ENCODE data around the gene CD44. TPM values are rescaled to one million over a fixed set of nuclear protein-coding genes. Genes with fewer than 3 reads are reported as not detected.

The CD44 gene
- total and polyA plus RNA-seq, 4 donors, result 4.1 to 26.9 (median 14.6) TPM

DNA sequence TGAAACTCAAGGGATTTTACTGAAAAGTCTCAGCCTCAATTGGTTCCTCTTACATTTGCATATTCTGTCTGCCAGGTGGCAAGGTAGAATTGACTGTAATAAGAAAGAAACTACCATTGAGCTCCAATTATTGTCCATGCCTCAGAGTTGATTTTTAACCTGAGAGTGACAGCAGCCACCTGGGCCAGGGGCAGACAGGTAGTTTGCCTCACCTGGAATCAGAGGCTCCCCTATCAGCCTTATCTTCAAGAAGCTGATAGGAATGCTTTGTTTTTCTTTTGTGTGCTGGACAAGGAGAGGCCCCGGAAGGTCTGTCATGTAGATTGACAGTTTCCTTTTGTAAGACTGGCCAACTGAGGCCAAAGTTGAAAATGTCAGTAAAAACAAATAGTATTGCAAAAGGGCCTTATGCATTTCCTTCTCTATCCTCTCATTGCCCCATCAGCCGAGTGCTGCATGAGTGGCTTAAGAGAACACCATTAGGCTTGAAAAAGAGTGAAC lies 34.1 kb downstream of the CD44 start:
- Histone ChIP-seq H3K9me3 (ENCODE audit: control insufficient read depth in 4 of 4, low read length in 3 of 4) (no peaks in the 10 kb centered on the region), H3K9ac (ENCODE audit: low read depth in 1 of 2, low read length in 2 of 2) (no peak overlapping the region), H3K4me1 (ENCODE audit: control insufficient read depth in 4 of 4, insufficient read depth in 4 of 4, low read length in 3 of 4) (peaks cover 0 to 13% (median 5%) of the 10 kb centered on the region in 4 donors), H3K27me3 (ENCODE audit: control insufficient read depth in 4 of 4, insufficient read depth in 4 of 4, low read length in 3 of 4) (no peaks in the 10 kb centered on the region), H3K36me3 (ENCODE audit: control insufficient read depth in 4 of 4, insufficient read depth in 3 of 4, low read depth in 1 of 4, low read length in 3 of 4) (peaks cover 0 to 2% (median 0%) of the 10 kb centered on the region in 4 donors), H3K4me3 (ENCODE audit: low read depth in 1 of 3, low read length in 3 of 3) (no peak overlapping the region), H3K27ac (ENCODE audit: low read depth in 1 of 2, low read length in 2 of 2) (peak overlapping the region in 1 of 2 donors; percentile 11)
- no peak for DNase-seq (ENCODE audit: low spot score)
- WGBS, result 3% methylated on average over 2 of the region's 2 CpGs
- TF ChIP-seq, protein P1, sequence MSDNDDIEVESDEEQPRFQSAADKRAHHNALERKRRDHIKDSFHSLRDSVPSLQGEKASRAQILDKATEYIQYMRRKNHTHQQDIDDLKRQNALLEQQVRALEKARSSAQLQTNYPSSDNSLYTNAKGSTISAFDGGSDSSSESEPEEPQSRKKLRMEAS (IDR thresholded peaks at IDR 0.05), result peak; percentile 75
- TF ChIP-seq HNF4A (conservative IDR thresholded peaks at IDR 0.05) (peak; percentile 45 to 61), TAF1 (conservative IDR thresholded peaks at IDR 0.05) (no peak), RXRA (IDR thresholded peaks at IDR 0.05) (peak; percentile 91 to 92), FOXA1 (IDR thresholded peaks at IDR 0.05) (no peak), JUND (IDR thresholded peaks at IDR 0.05) (peak in 1 of 2 donors; percentile 55), EGR1 (IDR thresholded peaks at IDR 0.05; ENCODE audit: low read depth in 2 of 2) (peak in 1 of 2 donors; percentile 49), RAD21 (IDR thresholded peaks at IDR 0.05) (peak; percentile 45 to 46), YY1 (IDR thresholded peaks at IDR 0.05) (peak; percentile 66), GABPA (IDR thresholded peaks at IDR 0.05 in 1 of 2, conservative IDR thresholded peaks at IDR 0.05 in 1 of 2) (peak in 1 of 2 donors; percentile 70), FOXA2 (IDR thresholded peaks at IDR 0.05) (peak; percentile 15), NR2F2 (IDR thresholded peaks at IDR 0.05) (peak; percentile 56), REST (IDR thresholded peaks at IDR 0.05) (peak; percentile 64), SP1 (IDR thresholded peaks at IDR 0.05) (peak; percentile 81), HNF4G (IDR thresholded peaks at IDR 0.05) (no peak), ATF3 (IDR thresholded peaks at IDR 0.05) (no peak)
- TF ChIP-seq, protein P2, sequence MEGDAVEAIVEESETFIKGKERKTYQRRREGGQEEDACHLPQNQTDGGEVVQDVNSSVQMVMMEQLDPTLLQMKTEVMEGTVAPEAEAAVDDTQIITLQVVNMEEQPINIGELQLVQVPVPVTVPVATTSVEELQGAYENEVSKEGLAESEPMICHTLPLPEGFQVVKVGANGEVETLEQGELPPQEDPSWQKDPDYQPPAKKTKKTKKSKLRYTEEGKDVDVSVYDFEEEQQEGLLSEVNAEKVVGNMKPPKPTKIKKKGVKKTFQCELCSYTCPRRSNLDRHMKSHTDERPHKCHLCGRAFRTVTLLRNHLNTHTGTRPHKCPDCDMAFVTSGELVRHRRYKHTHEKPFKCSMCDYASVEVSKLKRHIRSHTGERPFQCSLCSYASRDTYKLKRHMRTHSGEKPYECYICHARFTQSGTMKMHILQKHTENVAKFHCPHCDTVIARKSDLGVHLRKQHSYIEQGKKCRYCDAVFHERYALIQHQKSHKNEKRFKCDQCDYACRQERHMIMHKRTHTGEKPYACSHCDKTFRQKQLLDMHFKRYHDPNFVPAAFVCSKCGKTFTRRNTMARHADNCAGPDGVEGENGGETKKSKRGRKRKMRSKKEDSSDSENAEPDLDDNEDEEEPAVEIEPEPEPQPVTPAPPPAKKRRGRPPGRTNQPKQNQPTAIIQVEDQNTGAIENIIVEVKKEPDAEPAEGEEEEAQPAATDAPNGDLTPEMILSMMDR (IDR thresholded peaks at IDR 0.05; ENCODE audit: low read depth, low read length, missing input control), result no peak
- TF ChIP-seq, protein P3, sequence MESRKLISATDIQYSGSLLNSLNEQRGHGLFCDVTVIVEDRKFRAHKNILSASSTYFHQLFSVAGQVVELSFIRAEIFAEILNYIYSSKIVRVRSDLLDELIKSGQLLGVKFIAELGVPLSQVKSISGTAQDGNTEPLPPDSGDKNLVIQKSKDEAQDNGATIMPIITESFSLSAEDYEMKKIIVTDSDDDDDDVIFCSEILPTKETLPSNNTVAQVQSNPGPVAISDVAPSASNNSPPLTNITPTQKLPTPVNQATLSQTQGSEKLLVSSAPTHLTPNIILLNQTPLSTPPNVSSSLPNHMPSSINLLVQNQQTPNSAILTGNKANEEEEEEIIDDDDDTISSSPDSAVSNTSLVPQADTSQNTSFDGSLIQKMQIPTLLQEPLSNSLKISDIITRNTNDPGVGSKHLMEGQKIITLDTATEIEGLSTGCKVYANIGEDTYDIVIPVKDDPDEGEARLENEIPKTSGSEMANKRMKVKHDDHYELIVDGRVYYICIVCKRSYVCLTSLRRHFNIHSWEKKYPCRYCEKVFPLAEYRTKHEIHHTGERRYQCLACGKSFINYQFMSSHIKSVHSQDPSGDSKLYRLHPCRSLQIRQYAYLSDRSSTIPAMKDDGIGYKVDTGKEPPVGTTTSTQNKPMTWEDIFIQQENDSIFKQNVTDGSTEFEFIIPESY (IDR thresholded peaks at IDR 0.05), result no peak
